Mesenchymal stem cell (in vitro differentiated cells and primary cell): Measurements from ENCODE around the gene ZHX3.

Experiments
- DNase-seq: peaks from one replicate; pipeline ENCODE4 v3.0.0-alpha.2; 2013
- H2AFZ ChIP-seq: one replicate; pipeline ENCODE4 v1.6.1; 2013; ENCODE audit warnings: low read depth, mild to moderate bottlenecking, control low read depth, inconsistent platforms, low read length, moderate library complexity
- H2AK5ac ChIP-seq: 2 replicates; pipeline ENCODE4 v1.6.1; 2013; ENCODE audit warnings: low read length, moderate library complexity, mild to moderate bottlenecking, inconsistent platforms; ENCODE audit not compliant: severe bottlenecking
- H2BK120ac ChIP-seq: one replicate; pipeline ENCODE4 v1.6.1; 2013; ENCODE audit warnings: low read depth, mild to moderate bottlenecking, inconsistent platforms, low read length, moderate library complexity
- H2BK12ac ChIP-seq, 2 experiments: one replicate each; pipeline ENCODE4 v1.6.1; 2013; ENCODE audit warnings: inconsistent platforms in 2 of 2, low read length in 2 of 2, mild to moderate bottlenecking in 2 of 2, moderate library complexity in 2 of 2, control low read depth in 1 of 2
- H2BK15ac ChIP-seq: one replicate; pipeline ENCODE4 v1.6.1; 2013; ENCODE audit warnings: mild to moderate bottlenecking, low read depth, inconsistent platforms; ENCODE audit not compliant: poor library complexity, severe bottlenecking
- H2BK5ac ChIP-seq: 2 replicates; pipeline ENCODE4 v1.6.1; 2013; ENCODE audit warnings: low read depth, mild to moderate bottlenecking, low read length, control low read depth, inconsistent platforms; ENCODE audit not compliant: poor library complexity, severe bottlenecking
- H3K14ac ChIP-seq, 2 experiments: one replicate each; pipeline ENCODE4 v1.6.1; 2013; ENCODE audit warnings: inconsistent platforms in 2 of 2, low read length in 2 of 2, control low read depth in 1 of 2, mild to moderate bottlenecking in 1 of 2, moderate library complexity in 1 of 2
- H3K18ac ChIP-seq, 2 experiments: one replicate each; pipeline ENCODE4 v1.6.1; 2013; ENCODE audit warnings: inconsistent platforms in 2 of 2, low read length in 2 of 2, control low read depth in 1 of 2, low read depth in 1 of 2, mild to moderate bottlenecking in 1 of 2
- H3K23ac ChIP-seq, 2 experiments: one replicate each; pipeline ENCODE4 v1.6.1; 2013; ENCODE audit warnings: inconsistent platforms in 2 of 2, low read length in 2 of 2, mild to moderate bottlenecking in 2 of 2, moderate library complexity in 2 of 2, control low read depth in 1 of 2
- H3K27ac ChIP-seq: 2 replicates; pipeline ENCODE4 v1.5.1; 2013; ENCODE audit warnings: mild to moderate bottlenecking, moderate library complexity, low read length, control low read depth, inconsistent platforms; ENCODE audit not compliant: poor library complexity, severe bottlenecking
- H3K27me3 ChIP-seq, 2 experiments: 2 replicates each; pipeline versions ENCODE4 v1.6.1 to v1.7.0; 2013; ENCODE audit warnings: low read length in 2 of 2, mild to moderate bottlenecking in 2 of 2, moderate library complexity in 2 of 2, control low read depth in 1 of 2, inconsistent platforms in 1 of 2; ENCODE audit not compliant: control insufficient read depth in 1 of 2, insufficient read depth in 1 of 2
- H3K36me3 ChIP-seq, 2 experiments: 2 replicates each; pipeline versions ENCODE4 v1.6.1 to v1.7.0; 2013; ENCODE audit warnings: low read length in 2 of 2, control low read depth in 1 of 2, inconsistent platforms in 1 of 2, low read depth in 1 of 2, mild to moderate bottlenecking in 1 of 2; ENCODE audit not compliant: insufficient read depth in 2 of 2, control insufficient read depth in 1 of 2
- H3K4ac ChIP-seq, 2 experiments: one replicate each; pipeline ENCODE4 v1.6.1; 2013; ENCODE audit warnings: inconsistent platforms in 2 of 2, low read length in 2 of 2, mild to moderate bottlenecking in 2 of 2, moderate library complexity in 2 of 2, control low read depth in 1 of 2, low read depth in 1 of 2
- H3K4me1 ChIP-seq: 2 replicates; pipeline ENCODE4 v1.6.1; 2013; ENCODE audit warnings: low read depth, low read length, control low read depth; ENCODE audit not compliant: control insufficient read depth, insufficient read depth
- H3K4me2 ChIP-seq: 2 replicates; pipeline ENCODE4 v1.6.1; 2013; ENCODE audit warnings: low read length, mild to moderate bottlenecking, inconsistent platforms; ENCODE audit not compliant: poor library complexity, severe bottlenecking
- H3K4me3 ChIP-seq, 2 experiments: 2 replicates each; pipeline versions ENCODE4 v1.5.1 to v1.7.0; 2013; ENCODE audit warnings: low read length in 2 of 2, mild to moderate bottlenecking in 2 of 2, control low read depth in 1 of 2, low read depth in 1 of 2; ENCODE audit not compliant: insufficient read depth in 1 of 2
- H3K79me1 ChIP-seq: replicated peaks from 2 replicates; pipeline ENCODE4 v1.6.1; 2013; ENCODE audit warnings: mild to moderate bottlenecking, control low read depth, low read length, inconsistent platforms; ENCODE audit not compliant: poor library complexity, severe bottlenecking
- H3K9ac ChIP-seq: 2 replicates; pipeline ENCODE4 v1.7.0; 2013; ENCODE audit warnings: mild to moderate bottlenecking, low read length, moderate library complexity
- H3K9me3 ChIP-seq: 2 replicates; pipeline ENCODE4 v1.7.0; 2013; ENCODE audit warnings: mild to moderate bottlenecking, low read length; ENCODE audit not compliant: control insufficient read depth
- H4K8ac ChIP-seq: one replicate; pipeline ENCODE4 v1.6.1; 2013; ENCODE audit warnings: inconsistent platforms, mild to moderate bottlenecking, low read length, moderate library complexity
- H4K91ac ChIP-seq: one replicate; pipeline ENCODE4 v1.6.1; 2013; ENCODE audit warnings: mild to moderate bottlenecking, low read length, inconsistent platforms
- WGBS: methylation state at CpG from one replicate; pipeline ENCODE4 v1.1.7; 2013; ENCODE audit warnings: mixed read lengths; 5-methylcytosine and 5-hydroxymethylcytosine counted together

ZHX3 gene

DNA sequence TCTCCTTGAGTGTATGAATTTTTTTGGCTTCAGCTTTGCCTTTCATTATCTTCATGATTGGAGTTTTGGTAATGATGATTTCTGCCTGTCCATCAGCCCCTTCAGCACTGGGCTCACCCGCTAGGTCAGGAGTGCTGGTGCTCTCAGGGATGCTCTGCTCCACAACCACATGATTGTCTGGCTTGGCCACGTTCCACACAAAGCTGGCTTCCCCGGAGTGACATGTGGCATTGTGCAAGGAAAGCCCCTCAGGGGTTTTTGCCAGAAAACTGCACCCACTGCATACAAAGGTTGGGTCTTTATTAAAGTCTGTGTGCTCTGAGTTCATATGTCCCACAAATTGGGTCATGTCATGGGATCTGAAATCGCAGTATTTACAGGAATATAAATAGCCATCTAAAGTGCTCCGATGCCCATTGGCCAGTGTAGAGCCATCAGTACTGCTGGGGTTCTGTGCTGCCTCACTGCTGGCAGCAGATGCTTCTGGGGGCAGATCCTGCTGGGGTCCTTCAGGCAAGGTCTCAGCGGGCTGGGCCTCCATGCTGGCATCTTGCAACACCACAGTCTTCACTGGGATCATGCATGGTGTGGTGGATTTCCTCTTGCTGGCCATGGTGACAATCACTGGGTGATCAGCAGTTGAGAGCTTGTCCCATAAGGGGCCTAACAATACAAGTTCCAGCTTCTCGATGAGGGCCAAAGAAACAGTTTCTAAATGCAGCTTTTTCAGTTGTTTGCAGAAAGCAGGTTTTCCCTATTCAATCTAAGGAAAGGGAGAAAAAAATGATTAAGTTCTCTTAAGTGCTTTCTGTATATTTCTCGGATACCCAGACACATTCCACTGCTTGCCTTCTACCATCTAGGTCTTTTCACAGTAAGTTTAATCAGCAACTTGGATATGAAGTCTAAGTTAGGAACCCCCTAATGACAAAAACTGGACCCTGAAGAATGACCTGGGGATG, 112.9 kb downstream of the ZHX3 start:
- no peak overlapping the region for H3K18ac ChIP-seq
- DNase-seq = no peak
- no peaks in the 10 kb centered on the region for H3K27me3 ChIP-seq
- H2BK5ac ChIP-seq = no peak overlapping the region
- no peak overlapping the region for H3K27ac ChIP-seq
- no peak overlapping the region for H2BK15ac ChIP-seq
- peaks cover 36% of the 10 kb centered on the region for H3K79me1 ChIP-seq
- H3K14ac ChIP-seq = no peak overlapping the region
- H2AFZ ChIP-seq = no peak overlapping the region
- H2BK120ac ChIP-seq = no peak overlapping the region
- H3K9me3 ChIP-seq = peaks cover 10% of the 10 kb centered on the region
- peaks cover 42 to 52% of the 10 kb centered on the region in 2 experiments for H3K36me3 ChIP-seq
- H3K4me2 ChIP-seq = no peak overlapping the region
- no peak overlapping the region for H3K23ac ChIP-seq
- no peak overlapping the region for H4K8ac ChIP-seq
- H3K4me1 ChIP-seq = no peaks in the 10 kb centered on the region
- 98% methylated on average over 8 of the region's 8 CpGs for WGBS
- H2AK5ac ChIP-seq = no peak overlapping the region
- H3K9ac ChIP-seq = no peak overlapping the region
- no peak overlapping the region for H4K91ac ChIP-seq
- H3K4ac ChIP-seq = no peak overlapping the region
- no peak overlapping the region for H3K4me3 ChIP-seq
- H2BK12ac ChIP-seq = no peak overlapping the region

DNA sequence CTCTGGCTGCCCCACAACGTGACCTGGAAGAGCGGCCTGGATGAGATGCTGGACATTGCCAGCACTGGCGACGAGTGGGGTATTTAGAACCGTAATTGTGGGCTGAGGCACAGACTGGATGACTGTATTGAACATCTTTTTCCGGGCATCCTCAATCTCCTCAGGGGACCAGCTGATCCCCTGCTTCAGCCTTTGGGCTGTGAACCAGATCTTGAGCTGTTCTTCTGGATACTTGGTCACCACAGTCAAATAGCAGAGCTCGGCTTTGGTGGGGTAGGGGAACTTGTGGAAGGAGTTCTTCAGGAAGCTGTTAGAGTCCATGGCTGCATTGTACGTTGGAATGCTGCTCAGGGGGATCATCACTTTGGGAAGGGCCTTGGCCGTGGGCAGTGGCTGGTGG, 113.9 kb downstream of the ZHX3 start:
- Histone ChIP-seq H4K8ac (no peak overlapping the region), H2AK5ac (no peak overlapping the region), H4K91ac (no peak overlapping the region), H2BK120ac (no peak overlapping the region), H2BK5ac (no peak overlapping the region), H3K4me3 (no peak overlapping the region), H2AFZ (no peak overlapping the region), H3K4me2 (no peak overlapping the region), H3K4ac (no peak overlapping the region), H3K27me3 (no peaks in the 10 kb centered on the region), H2BK12ac (no peak overlapping the region), H3K9me3 (peaks cover 17% of the 10 kb centered on the region), H3K14ac (no peak overlapping the region), H3K4me1 (no peaks in the 10 kb centered on the region), H3K79me1 (peaks cover 36% of the 10 kb centered on the region), H3K27ac (no peak overlapping the region), H3K9ac (no peak overlapping the region), H3K36me3 (peaks cover 43 to 60% of the 10 kb centered on the region in 2 experiments), H3K18ac (no peak overlapping the region), H2BK15ac (no peak overlapping the region), H3K23ac (no peak overlapping the region)
- 96% methylated on average over 9 of the region's 9 CpGs for WGBS
- DNase-seq = no peak

DNA sequence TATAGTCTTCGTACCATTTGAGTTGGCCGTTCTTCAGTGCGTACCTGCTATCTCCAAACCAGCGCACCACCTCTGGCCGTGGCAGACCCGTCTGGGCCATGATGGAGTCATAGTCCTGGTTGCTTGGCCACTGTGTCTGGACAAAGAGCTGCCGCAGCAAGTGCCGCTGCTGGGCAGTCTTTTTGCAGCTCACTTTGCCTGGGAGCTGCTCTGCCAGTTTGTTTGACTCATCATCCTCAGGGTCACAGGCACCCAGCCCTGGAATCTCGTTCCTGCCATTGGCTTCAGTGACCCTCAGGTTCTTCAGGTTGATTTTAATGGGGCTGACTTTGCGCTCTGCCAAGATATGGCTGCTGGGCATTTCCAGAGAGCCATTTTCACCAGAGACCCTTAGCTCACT, 115.1 kb downstream of the ZHX3 start:
- no peak overlapping the region for H2BK12ac ChIP-seq
- H3K9me3 ChIP-seq = peaks cover 30% of the 10 kb centered on the region
- H4K91ac ChIP-seq = no peak overlapping the region
- H3K23ac ChIP-seq = no peak overlapping the region
- no peak for DNase-seq
- H2AK5ac ChIP-seq = no peak overlapping the region
- H3K36me3 ChIP-seq = peaks cover 43 to 66% of the 10 kb centered on the region in 2 experiments
- WGBS = 96% methylated on average over 10 of the region's 10 CpGs
- H4K8ac ChIP-seq = no peak overlapping the region
- no peak overlapping the region for H3K18ac ChIP-seq
- H3K27ac ChIP-seq = no peak overlapping the region
- no peak overlapping the region for H3K4me2 ChIP-seq
- no peak overlapping the region for H2AFZ ChIP-seq
- H3K9ac ChIP-seq = no peak overlapping the region
- no peaks in the 10 kb centered on the region for H3K27me3 ChIP-seq
- no peak overlapping the region for H3K14ac ChIP-seq
- H2BK5ac ChIP-seq = no peak overlapping the region
- peaks cover 36% of the 10 kb centered on the region for H3K79me1 ChIP-seq
- no peak overlapping the region for H2BK120ac ChIP-seq
- no peak overlapping the region for H3K4me3 ChIP-seq
- no peaks in the 10 kb centered on the region for H3K4me1 ChIP-seq
- H3K4ac ChIP-seq = no peak overlapping the region
- H2BK15ac ChIP-seq = no peak overlapping the region

DNA sequence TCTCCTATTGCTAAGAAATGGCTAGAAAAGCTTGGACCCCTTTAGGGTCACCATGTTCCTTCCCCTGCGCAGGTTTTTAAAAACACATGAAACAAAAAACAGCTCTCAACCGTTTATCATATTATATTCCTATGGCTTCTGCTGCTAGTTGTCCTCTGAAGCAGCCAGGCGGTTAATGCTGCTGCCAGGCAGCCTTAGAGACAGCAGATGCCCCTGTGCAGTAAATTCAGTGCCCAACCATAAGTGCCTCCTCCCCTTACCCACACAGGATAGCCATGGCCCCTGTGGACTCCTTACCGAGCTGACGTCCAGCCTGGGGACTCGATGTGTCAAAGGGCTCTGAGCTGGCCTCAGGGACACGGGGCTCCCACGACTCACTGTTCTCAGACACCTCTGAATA, 115.8 kb downstream of the ZHX3 start:
- Histone ChIP-seq H3K9ac (no peak overlapping the region), H3K9me3 (peaks cover 33% of the 10 kb centered on the region), H2AK5ac (no peak overlapping the region), H2AFZ (no peak overlapping the region), H3K36me3 (peaks cover 43 to 68% of the 10 kb centered on the region in 2 experiments), H3K14ac (no peak overlapping the region), H2BK15ac (no peak overlapping the region), H2BK12ac (peak overlapping the region in 1 of 2 experiments; percentile 3), H2BK5ac (no peak overlapping the region), H3K4me3 (no peak overlapping the region), H2BK120ac (no peak overlapping the region), H3K79me1 (peaks cover 38% of the 10 kb centered on the region), H4K8ac (no peak overlapping the region), H4K91ac (no peak overlapping the region), H3K23ac (no peak overlapping the region), H3K27ac (no peak overlapping the region), H3K27me3 (no peaks in the 10 kb centered on the region), H3K18ac (no peak overlapping the region), H3K4me1 (no peaks in the 10 kb centered on the region), H3K4ac (no peak overlapping the region), H3K4me2 (no peak overlapping the region)
- 93% methylated on average over 8 of the region's 8 CpGs for WGBS
- DNase-seq = no peak
